Measurements from ENCODE around the gene ADAMTS5. TPM values are rescaled to one million over a fixed set of nuclear protein-coding genes. Genes with fewer than 3 reads are reported as not detected.

Gene ADAMTS5
- polyA plus RNA-seq, 2 of the 4 experiments (the other 2 are of a cell fraction) = not detected

Small RNA genes lying within 50 kb of the gene (small RNA-seq; reads per million reads assigned to genes)
- 0 reads per million in 6 experiments for gene MIR4759

Other genes with a start within 250 kb of the ADAMTS5 start
- gene ADAMTS1, start 121.7 kb downstream of the ADAMTS5 start, polyA plus RNA-seq (2011; rRNA removed) = 0.17 and 0.24 TPM in 2 replicates
- 0.12 to 0.18 TPM (median 0.17 TPM) in 3 replicates for gene ADAMTS1, start 121.7 kb downstream of the ADAMTS5 start, polyA plus RNA-seq (2017; fragmentation: RNase III; extraction: RNeasy Plus Mini Kit Qiagen cat#74134 plus additional on column Dnase treatment)